Measurements from ENCODE around the gene KRTAP10-3.
"Not testable (repeated sequence)": the region's sequence is repeated elsewhere in the genome, so short reads cannot be mapped to it uniquely, and the experiment has no call there.

Gene KRTAP10-3

GRCh38 chr21:44590311-44590721 lies 31.7 kb upstream of the KRTAP10-3 start:
- DNase-seq (ENCODE audit: low spot score): no peak

DNA sequence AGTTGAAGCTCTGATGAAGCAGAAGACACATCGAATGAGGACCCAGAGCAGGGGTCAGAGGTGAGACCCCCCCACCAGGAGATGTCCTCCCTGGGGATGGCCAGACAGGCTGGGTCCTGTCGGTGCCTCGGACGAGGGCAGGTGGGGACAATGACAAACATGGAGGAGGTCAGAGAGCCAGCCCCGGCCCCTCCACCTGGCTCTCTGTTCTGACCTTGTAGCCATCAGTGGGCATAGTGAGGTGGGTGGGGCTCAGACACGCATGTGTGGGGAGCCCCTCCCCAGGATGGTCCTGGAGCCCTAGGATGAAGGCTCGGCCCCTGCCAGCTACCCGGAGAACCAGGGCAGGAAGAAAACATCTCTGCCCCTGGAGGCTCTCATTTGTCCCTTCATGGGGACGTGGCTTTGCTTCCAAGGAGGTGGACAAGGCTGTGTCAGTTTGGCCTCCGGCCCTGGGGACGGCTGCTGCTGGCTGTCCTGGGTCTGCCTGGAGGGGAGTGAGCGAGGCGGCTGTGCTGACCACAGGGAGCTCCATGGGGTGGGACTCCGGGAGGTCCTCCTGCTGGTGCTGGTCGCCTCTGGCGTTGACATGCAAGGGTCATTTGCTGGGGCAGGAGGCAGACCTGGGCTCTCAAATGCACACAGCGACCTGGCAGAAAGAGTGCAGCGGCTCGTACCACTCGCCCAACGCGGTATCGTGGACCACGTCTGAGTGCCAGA lies 31.2 kb upstream of the KRTAP10-3 start:
- DNase-seq (ENCODE audit: low spot score): no peak

DNA sequence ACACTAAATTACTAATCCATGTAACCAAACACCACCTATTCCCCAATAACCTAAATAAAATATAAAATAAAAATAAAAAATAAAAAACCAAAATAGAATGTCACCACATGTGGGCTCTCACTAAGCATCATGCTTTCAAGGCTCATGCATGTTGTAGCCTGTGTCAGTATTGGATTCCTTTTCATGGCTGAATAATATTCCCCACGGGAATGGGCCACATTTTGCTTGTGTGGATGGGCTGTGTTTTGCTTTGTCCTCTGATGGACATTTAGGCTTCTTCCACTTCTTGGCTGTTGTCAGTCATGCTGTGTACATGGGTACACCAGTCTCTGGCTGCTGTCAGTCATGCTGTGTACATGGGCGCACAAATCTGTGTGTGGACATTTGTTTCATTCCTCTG lies 30.5 kb upstream of the KRTAP10-3 start:
- DNase-seq (ENCODE audit: low spot score): no peak

- DNase-seq (ENCODE audit: low spot score): no peak
Observed at GRCh38 chr21:44585892-44586291, 27.3 kb upstream of the KRTAP10-3 start.

DNA sequence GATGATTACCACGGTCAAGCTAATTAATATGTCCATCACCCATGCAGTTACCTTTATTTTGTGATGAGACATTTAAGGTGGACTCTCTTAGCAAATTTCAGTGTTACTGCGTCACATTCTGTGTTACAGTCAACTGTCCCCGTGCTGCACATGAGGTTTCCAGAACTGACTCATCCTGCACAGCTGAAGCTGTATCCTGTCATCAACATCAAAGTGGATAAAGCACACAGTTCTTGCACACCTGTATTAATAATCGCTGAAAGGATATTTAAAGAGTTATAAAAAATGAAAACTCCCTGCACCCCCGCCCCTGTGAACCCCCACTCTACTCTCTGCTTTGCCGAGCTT lies 25.2 kb upstream of the KRTAP10-3 start:
- DNase-seq (ENCODE audit: low spot score): no peak

- DNase-seq (ENCODE audit: low spot score): no peak
Observed at GRCh38 chr21:44583089-44583799, 24.6 kb upstream of the KRTAP10-3 start.

DNA sequence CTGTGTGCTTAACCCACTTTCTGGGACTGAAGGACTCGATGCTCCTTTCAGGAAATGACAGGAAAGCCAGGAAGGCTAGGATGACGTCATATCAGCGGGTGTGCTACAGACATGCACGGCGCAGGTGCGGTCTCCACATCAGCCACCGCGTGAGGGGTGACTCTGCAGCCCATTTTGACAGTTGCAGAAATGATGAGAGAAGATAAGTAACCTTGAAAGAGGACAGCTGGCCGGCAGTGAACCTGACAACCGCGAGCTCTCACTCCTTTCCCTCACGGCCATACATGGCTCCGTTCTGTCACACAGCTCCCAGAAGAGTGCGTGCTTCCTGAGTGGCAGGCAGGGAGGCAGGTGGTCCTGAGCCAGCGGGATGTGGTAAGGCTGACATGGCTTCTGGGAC lies 23.5 kb upstream of the KRTAP10-3 start:
- DNase-seq (ENCODE audit: low spot score): no peak

DNA sequence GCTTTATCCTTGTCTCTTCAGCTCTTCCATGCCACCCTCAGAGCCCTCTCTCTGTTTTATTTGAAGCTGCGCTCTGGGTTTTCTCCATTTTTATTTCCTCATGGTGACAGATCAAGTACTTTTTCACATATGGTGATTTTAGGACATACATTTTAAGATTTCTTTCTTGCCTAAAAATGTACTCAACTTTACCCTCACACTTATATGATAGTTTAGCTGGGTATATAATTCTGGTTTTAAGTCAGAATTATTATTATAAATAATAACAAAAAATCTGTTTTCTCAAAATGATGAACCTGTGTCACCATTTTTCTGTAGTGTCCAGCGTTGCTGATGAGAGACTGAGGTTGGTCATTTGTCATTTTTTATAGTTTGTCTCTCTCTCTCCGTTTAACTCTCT lies 22.6 kb upstream of the KRTAP10-3 start:
- DNase-seq (ENCODE audit: low spot score): no peak

- not testable (repeated sequence) for DNase-seq (ENCODE audit: low spot score)
Observed at GRCh38 chr21:44580231-44580821, 21.7 kb upstream of the KRTAP10-3 start, which contains the start of gene KRTAP10-5. TSS of gene KRTAP10-5 (minus strand) at chr21:44580604. CDS start at chr21:44580578, 26 bp downstream.

- no peak for DNase-seq (ENCODE audit: low spot score)
Observed at GRCh38 chr21:44579833-44580144, 21.2 kb upstream of the KRTAP10-3 start.

- DNase-seq (ENCODE audit: low spot score): no peak
Observed at GRCh38 chr21:44579056-44579832, 20.6 kb upstream of the KRTAP10-3 start.

GRCh38 chr21:44578371-44579055 lies 19.9 kb upstream of the KRTAP10-3 start:
- DNase-seq (ENCODE audit: low spot score): no peak

- no peak for DNase-seq (ENCODE audit: low spot score)
Observed at GRCh38 chr21:44576025-44576420, 17.4 kb upstream of the KRTAP10-3 start.

DNA sequence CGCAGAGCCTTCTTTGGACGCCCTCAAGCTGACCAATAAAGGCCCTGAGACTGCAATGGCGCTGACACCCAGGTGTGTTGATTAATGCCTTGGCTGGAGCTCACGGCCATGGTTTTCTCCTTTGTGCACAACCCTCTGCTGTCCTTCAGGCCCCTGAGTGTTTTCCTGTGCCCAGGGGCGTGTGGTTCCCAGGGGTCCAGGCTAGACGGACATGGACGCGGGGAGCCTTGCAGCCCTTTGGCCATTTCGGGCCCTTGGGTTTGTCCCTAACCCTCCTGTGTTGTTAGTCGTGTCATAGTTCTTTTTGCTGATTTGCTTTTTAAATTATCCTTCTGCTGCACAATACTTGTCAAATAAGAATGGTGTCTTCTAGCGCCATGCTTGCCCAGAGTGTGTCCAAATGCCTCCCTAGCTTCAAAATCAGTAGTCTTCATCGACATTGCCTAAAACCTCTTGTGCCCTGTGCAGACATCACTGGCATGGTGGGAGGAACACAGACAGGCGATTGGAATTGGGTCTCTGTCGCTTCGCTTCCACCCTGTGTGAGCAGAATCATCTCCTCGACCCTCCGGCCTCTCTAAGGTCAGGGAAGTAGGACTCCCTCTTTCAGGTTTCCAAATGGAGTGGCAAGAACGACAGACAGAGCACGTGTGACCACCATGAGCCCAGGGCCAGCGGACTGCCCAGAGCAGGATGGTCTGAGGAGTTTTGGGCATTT lies 16.9 kb upstream of the KRTAP10-3 start:
- DNase-seq (ENCODE audit: low spot score): no peak

- no peak for DNase-seq (ENCODE audit: low spot score)
Observed at GRCh38 chr21:44574457-44575306, 16.1 kb upstream of the KRTAP10-3 start.

DNA sequence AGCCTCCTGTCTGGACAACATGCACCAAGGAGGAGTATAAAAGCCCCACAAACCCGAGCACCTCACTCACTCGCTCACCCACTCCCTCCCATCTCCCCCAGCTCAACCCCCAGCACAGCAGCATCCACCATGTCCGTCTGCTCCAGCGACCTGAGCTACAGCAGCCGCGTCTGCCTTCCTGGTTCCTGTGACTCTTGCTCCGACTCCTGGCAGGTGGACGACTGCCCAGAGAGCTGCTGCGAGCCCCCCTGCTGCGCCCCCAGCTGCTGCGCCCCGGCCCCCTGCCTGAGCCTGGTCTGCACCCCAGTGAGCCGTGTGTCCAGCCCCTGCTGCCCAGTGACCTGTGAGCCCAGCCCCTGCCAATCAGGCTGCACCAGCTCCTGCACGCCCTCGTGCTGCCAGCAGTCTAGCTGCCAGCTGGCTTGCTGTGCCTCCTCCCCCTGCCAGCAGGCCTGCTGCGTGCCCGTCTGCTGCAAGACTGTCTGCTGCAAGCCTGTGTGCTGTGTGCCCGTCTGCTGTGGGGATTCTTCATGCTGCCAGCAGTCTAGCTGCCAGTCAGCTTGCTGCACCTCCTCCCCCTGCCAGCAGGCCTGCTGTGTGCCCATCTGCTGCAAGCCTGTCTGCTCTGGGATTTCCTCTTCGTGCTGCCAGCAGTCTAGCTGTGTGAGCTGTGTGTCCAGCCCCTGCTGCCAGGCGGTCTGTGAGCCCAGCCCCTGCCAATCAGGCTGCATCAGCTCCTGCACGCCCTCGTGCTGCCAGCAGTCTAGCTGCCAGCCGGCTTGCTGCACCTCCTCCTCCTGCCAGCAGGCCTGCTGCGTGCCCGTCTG lies 15.2 kb upstream of the KRTAP10-3 start, which contains the start of gene KRTAP10-4:
Gene KRTAP10-4, plus strand, starts transcription at position 100 of the 827 bp plus-strand sequence. Its CDS starts 30 bp downstream, at position 130.
- not testable (repeated sequence) for DNase-seq (ENCODE audit: low spot score)

- no peak for DNase-seq (ENCODE audit: low spot score)
Observed at GRCh38 chr21:44572959-44573583, 14.5 kb upstream of the KRTAP10-3 start.

DNA sequence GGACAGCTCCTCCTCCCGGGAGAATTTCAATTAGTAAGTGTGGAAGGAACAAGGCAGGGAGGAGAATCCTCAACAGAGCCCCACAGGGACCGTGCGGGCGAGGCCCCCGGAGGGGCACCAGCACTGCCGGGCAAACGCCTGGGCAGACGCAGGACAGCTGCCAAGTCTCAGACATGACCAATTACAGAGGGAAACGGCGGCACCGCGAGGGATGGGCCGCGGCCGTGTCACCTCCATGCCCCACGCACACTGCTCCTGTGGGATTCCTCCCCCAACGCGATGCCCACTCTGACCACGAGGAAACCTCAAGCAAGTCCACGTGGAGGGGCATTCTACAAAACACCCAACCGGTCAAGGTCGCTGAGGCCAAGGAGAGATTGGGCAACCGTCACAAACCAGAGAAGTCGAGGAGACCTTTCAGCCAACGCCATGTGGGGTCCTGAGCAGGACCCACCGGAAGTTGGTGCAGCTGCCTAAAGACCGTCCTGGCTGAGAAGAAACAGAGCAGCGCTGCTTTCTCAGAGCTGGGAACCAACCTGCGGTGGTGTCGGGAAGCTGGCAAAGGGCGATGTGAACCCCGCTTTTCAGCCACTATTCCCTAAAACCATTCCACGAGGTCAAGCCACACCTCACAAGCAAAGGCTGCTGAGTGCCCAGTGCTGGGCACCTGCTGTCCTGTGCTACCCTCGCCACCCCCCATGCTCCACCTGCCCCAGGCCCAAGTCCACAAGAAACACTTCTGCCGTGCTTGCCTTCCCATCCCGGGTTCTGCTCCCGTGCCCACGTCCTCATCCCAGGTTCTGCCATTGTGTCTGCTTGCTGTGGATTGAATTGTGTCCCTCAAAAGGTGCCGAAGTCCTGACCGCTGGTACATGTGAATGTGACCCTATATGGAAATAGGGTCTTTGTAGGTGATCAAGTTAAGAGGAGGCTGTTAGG lies 13.5 kb upstream of the KRTAP10-3 start:
- no peak for DNase-seq (ENCODE audit: low spot score)
